ENCODE results near the gene DGAT2L6. TPM values are rescaled to one million over a fixed set of nuclear protein-coding genes. Genes with fewer than 3 reads are reported as not detected.

DGAT2L6 gene
- total RNA-seq (2021; fragmentation: NEBNext Ultra II Directional; extraction: Animal tissue kit (Norgen Biotek cat#: 25700)), result not detected
- long read RNA-seq, result 0 reads

DNA sequence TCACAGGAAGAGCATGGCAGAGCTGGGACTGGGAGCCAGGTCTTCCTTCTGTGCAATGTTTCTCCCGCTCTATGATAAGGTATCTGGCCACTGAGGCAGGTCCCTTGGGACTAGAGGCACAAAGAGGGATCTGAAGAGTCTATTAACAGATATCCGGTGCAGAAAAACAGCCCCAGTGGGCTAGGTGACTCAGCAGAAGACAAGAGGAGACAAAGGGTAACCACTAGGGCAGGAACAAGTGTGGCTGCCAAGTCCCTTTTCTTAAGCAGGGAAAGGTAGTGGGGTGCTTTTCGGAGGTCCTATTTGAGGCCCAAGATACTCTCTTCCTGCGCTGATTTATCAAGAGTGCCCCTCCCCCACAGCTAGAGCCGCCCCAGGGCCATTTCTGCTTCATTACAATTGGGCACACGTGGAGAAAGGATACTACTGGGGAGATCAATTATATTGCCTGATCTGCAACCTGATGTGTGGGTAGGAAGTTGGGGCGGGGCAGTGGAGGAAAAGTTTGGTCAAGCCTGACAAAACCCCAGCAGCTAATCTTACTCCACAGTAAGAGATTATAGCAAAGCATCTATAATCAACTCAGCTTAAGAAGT is at the start of gene DGAT2L6:
TSS of gene DGAT2L6 (plus strand) at position 546 of the 596 bp plus-strand sequence. CDS start 100 bp downstream, outside the sequence.
- Mint-ChIP-seq H3K27ac (no peak within 1 kb of the TSS), H3K27me3 (ENCODE audit: insufficient read depth) (peaks cover 2% of the 10 kb centered on the region), H3K36me3 (ENCODE audit: low read depth) (peaks cover 9% of the 10 kb centered on the region), H3K9me3 (no peaks in the 10 kb centered on the region), H3K4me1 (ENCODE audit: low read depth) (peaks cover 36% of the 10 kb centered on the region), H3K4me3 (no peak within 1 kb of the TSS)
- no peak for DNase-seq
- TF ChIP-seq CTCF (IDR thresholded peaks at IDR 0.05), result no peak

DNA sequence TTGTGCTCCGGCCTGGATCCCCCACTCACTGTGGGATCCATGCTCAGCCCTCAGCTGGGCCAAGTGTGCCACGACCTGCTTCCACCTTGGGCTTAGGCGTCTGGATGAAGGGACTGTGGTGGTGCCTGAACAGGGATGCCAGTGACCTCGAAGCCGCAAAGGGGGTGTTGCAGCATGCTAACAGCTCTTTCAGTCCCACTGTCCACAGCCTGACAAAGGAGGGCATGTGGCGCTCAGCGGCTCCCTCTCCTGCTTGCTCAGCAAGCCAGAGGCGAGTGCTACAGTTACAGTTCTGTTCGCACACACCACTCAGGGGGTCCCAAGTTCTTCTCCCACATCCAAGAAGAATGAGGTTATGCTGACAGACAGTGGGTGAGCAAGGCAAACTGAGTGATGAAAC is 49.2 kb upstream of the DGAT2L6 start:
- no peak for DNase-seq
- no peak overlapping the region for H3K27ac Mint-ChIP-seq
- no peak overlapping the region for H3K4me3 Mint-ChIP-seq
- H3K4me1 Mint-ChIP-seq (ENCODE audit: low read depth), result peaks cover 29% of the 10 kb centered on the region
- no peaks in the 10 kb centered on the region for H3K36me3 Mint-ChIP-seq (ENCODE audit: low read depth)
- peaks cover 5% of the 10 kb centered on the region; the same call in 1 of the 2 replicates for H3K27me3 Mint-ChIP-seq (ENCODE audit: insufficient read depth)
- H3K9me3 Mint-ChIP-seq, result no peaks in the 10 kb centered on the region
- TF ChIP-seq CTCF (IDR thresholded peaks at IDR 0.05), result no peak

DNA sequence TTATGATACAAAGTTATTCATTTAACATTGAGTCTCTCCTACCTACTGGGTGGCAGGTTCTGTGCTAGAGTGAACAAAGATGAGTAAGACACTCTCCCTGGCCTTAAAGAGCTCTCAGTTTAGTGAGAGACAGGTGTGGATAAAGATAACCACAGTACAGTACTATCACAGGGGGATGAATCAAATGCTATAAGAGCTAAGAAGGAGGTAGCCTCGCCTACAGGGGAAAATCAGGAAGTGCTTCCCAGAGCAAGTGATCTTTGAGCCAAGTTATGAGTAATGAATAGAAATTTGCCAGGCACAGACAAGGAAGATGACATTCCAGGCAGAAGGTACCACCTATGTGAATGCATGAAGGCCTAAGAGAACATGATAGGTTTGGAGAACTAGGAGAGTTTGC is 47.5 kb upstream of the DGAT2L6 start:
- peaks cover 7% of the 10 kb centered on the region; the same call in 1 of the 2 replicates for H3K36me3 Mint-ChIP-seq (ENCODE audit: low read depth)
- H3K4me1 Mint-ChIP-seq (ENCODE audit: low read depth), result peaks cover 34% of the 10 kb centered on the region
- no peak for TF ChIP-seq CTCF (IDR thresholded peaks at IDR 0.05)
- peaks cover 3% of the 10 kb centered on the region; the same call in 1 of the 2 replicates for H3K27me3 Mint-ChIP-seq (ENCODE audit: insufficient read depth)
- no peaks in the 10 kb centered on the region for H3K9me3 Mint-ChIP-seq
- H3K27ac Mint-ChIP-seq, result no peak overlapping the region
- H3K4me3 Mint-ChIP-seq, result no peak overlapping the region
- DNase-seq, result no peak

DNA sequence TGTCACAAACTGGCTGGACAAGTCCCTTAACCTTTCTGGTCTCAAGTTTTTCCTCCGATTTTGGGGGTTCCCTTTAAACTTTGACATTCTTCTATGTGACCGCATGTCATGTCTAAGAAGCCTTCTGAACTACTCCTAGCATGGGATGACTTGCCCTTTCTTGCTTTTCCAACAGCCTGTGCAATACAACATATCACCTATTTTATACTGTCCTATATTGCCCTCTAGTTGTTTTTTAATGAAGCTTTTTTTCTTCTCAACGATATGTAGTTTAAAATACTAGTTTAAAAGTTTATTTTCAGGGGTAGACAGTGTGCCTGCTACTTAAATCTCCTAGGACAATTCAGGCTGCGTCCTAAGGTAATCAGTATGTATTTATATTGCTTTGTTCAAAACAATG is 45.1 kb upstream of the DGAT2L6 start:
- peaks cover 3% of the 10 kb centered on the region; the same call in 1 of the 2 replicates for H3K27me3 Mint-ChIP-seq (ENCODE audit: insufficient read depth)
- peak overlapping the region; percentile 13; the same call in 1 of the 2 replicates for H3K4me3 Mint-ChIP-seq
- no peak for DNase-seq
- no peak; the same call in 1 of the 2 replicates for TF ChIP-seq CTCF (IDR thresholded peaks at IDR 0.05)
- H3K9me3 Mint-ChIP-seq, result no peaks in the 10 kb centered on the region
- peaks cover 7% of the 10 kb centered on the region; the same call in 1 of the 2 replicates for H3K36me3 Mint-ChIP-seq (ENCODE audit: low read depth)
- no peak overlapping the region for H3K27ac Mint-ChIP-seq
- peaks cover 42% of the 10 kb centered on the region for H3K4me1 Mint-ChIP-seq (ENCODE audit: low read depth)

DNA sequence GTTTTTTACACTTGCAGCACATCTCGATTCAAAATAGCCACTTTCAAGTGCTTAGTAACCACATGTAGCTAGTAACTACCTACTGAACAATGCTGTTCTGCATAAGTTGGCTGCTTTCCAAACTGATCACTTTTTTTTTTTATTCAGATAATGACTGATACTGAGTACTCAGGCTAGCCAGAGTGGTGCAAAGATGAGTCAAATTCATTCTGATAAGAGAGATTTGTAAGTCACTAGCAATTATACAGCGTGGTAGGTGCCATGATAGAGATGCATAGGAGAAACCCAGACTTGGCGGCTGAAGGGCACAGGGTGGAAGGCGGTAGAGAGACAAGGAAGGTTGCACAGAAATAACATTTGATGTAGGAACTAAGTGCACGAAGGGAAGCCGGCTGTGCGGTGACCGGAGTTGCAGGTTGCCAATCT is 44.4 kb upstream of the DGAT2L6 start:
- TF ChIP-seq CTCF (IDR thresholded peaks at IDR 0.05), result no peak
- Mint-ChIP-seq H3K4me1 (ENCODE audit: low read depth) (peaks cover 42% of the 10 kb centered on the region), H3K36me3 (ENCODE audit: low read depth) (peaks cover 7% of the 10 kb centered on the region; the same call in 1 of the 2 replicates), H3K4me3 (peak overlapping the region; percentile 100), H3K27ac (peak overlapping the region; percentile 98), H3K27me3 (ENCODE audit: insufficient read depth) (peaks cover 3% of the 10 kb centered on the region; the same call in 1 of the 2 replicates), H3K9me3 (no peaks in the 10 kb centered on the region)
- peak; percentile 0 for DNase-seq

Measured in HFFc6 (cell line).